Thyroid gland (tissue), 4 donors: ENCODE results near the gene DPP10. TPM values are rescaled to one million over a fixed set of nuclear protein-coding genes. Genes with fewer than 3 reads are reported as not detected.

ENCODE experiments used
- DNase-seq, 2 donors: peaks; one replicate each; pipeline ENCODE4 v3.0.0-alpha.2; 2019
- H3K27ac ChIP-seq, 3 donors: fragments of 200-600 bp; sonication (generic); 1 replicate in 2 of 3; 2 replicates in 1 of 3; pipeline ENCODE4 v1.5.1; 2016 to 2019; ENCODE audit warnings: mild to moderate bottlenecking in 1 of 3, moderate library complexity in 1 of 3
- H3K27me3 ChIP-seq: fragments of 200-600 bp; sonication (generic); one replicate; pipeline ENCODE4 v1.5.1; 2019
- H3K36me3 ChIP-seq, 2 donors: fragments of 200-600 bp; sonication (generic); one replicate each; pipeline ENCODE4 v1.5.1; 2016 to 2019
- H3K4me1 ChIP-seq, 2 donors: fragments of 200-600 bp; sonication (generic); one replicate each; pipeline ENCODE4 v1.5.1; 2017 to 2019
- H3K4me3 ChIP-seq, 3 donors: fragments of 200-600 bp; sonication (generic); replicated peaks in 1 of 3; 1 replicate in 2 of 3; 2 replicates in 1 of 3; pipeline ENCODE4 v1.5.1; 2016; ENCODE audit warnings: mild to moderate bottlenecking in 1 of 3
- H3K9me3 ChIP-seq: fragments of 200-600 bp; sonication (generic); one replicate; pipeline ENCODE4 v1.5.1; 2017
- CTCF ChIP-seq, 6 experiments: fragments of 200-600 bp in 3 of 6; fragments of 450-650 bp in 3 of 6; sonication (generic) in 3 of 6; IDR thresholded peaks; one replicate each; pipeline ENCODE4 v1.5.1; 2016 to 2019; ENCODE audit warnings: antibody characterized with exemption in 6 of 6, mild to moderate bottlenecking in 2 of 6, inconsistent platforms in 1 of 6, moderate library complexity in 1 of 6
- POLR2A ChIP-seq, 2 donors: fragments of 450-650 bp; IDR thresholded peaks; one replicate each; pipeline ENCODE4 v1.6.1; 2017; ENCODE audit warnings: antibody characterized with exemption in 2 of 2, mild to moderate bottlenecking in 2 of 2, moderate library complexity in 1 of 2
- WGBS, 2 donors: methylation state at CpG; one replicate each; pipeline ENCODE4 v1.1.5; 2017; 5-methylcytosine and 5-hydroxymethylcytosine counted together
- intact Hi-C: fragments of 100-400 bp; cut with DNase I; formaldehyde crosslinking; loops from one replicate; pipeline ENCODE4 v1.15.1; 2023
- total RNA-seq, 4 donors: library from RNA; depleted of rRNA; stranded (reverse); fragments of >200 nt; gene quantifications; one replicate each; pipeline ENCODE4 v1.2.3, GENCODE V29; 2016

DPP10 gene
- total RNA-seq, 4 donors from 2014 or later: 0.63 to 1.3 TPM; not detected in 2

DNA sequence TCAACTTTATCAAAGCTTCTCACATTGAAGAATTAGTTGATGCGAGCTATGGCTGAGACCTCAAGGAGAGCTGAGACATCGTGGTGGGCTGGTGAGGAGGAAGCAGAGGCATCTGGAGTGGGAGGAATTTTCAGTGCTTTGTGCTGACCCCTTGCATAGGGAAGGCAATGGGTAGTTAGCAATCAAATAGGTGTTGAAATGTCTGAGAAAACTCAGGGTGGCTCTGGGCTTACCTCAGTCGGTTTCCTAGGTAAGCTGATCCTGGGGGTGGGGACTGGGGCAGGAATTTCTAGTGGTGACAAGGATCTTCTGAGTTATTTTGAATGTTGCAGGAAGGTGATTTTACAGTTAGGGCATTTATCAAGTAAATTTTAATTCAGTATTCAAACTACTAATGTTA is 20.7 kb upstream of the DPP10 start:
- H3K4me1 ChIP-seq: no peaks in the 10 kb centered on the region
- no peak overlapping the region for H3K4me3 ChIP-seq
- TF ChIP-seq POLR2A (IDR thresholded peaks at IDR 0.05): no peak
- TF ChIP-seq CTCF (IDR thresholded peaks at IDR 0.05): no peak
- no peaks in the 10 kb centered on the region for H3K27me3 ChIP-seq
- intact Hi-C loops: no loop called here
- 49 to 61% methylated on average over 3 of the region's 3 CpGs for WGBS, 2 donors
- H3K9me3 ChIP-seq: no peaks in the 10 kb centered on the region
- H3K27ac ChIP-seq: no peak overlapping the region
- DNase-seq: no peak
- no peaks in the 10 kb centered on the region for H3K36me3 ChIP-seq

- Histone ChIP-seq H3K9me3 (no peaks in the 10 kb centered on the region), H3K4me1 (no peaks in the 10 kb centered on the region), H3K27ac (no peak overlapping the region), H3K4me3 (no peak overlapping the region), H3K36me3 (no peaks in the 10 kb centered on the region), H3K27me3 (no peaks in the 10 kb centered on the region)
- DNase-seq: no peak
- TF ChIP-seq CTCF (IDR thresholded peaks at IDR 0.05) (no peak), POLR2A (IDR thresholded peaks at IDR 0.05) (no peak)
- 80 to 82% methylated on average over 2 of the region's 2 CpGs for WGBS, 2 donors
- intact Hi-C loops: no loop called here
These were observed 17.7 kb upstream of the DPP10 start for GRCh38 chr2:114424699-114425098.

GRCh38 chr2:114426756-114427155 is 15.7 kb upstream of the DPP10 start:
- H3K4me3 ChIP-seq: no peak overlapping the region
- WGBS, 2 donors: 91 to 94% methylated on average over 3 of the region's 3 CpGs
- no peak overlapping the region for H3K27ac ChIP-seq
- no peak for TF ChIP-seq POLR2A (IDR thresholded peaks at IDR 0.05)
- no peak for TF ChIP-seq CTCF (IDR thresholded peaks at IDR 0.05)
- no peak for DNase-seq
- intact Hi-C loops: no loop called here
- H3K36me3 ChIP-seq: no peaks in the 10 kb centered on the region
- H3K4me1 ChIP-seq: no peaks in the 10 kb centered on the region
- no peaks in the 10 kb centered on the region for H3K9me3 ChIP-seq
- no peaks in the 10 kb centered on the region for H3K27me3 ChIP-seq

DNA sequence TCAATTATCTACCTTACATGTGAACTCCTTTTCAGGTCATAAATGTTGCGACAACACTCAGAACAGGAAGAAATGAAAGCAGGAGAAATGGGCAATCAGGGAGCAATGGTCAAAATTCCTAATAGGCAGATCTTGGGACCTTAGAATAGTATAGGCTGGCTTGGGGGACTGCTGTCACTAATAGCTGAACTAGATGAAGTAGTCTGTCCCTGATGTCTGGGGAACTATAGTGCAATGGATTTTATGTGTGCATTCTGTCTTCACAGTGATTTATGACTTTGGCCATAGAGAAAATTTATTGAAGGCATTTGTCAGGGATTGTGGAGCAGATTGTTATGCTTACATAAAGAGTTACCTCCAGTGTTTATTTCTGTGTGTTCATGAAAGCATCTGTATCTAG is 6.1 kb upstream of the DPP10 start:
- 83 to 88% methylated on average over 1 of the region's 1 CpG for WGBS, 2 donors
- Histone ChIP-seq H3K4me3 (no peak overlapping the region), H3K27me3 (no peaks in the 10 kb centered on the region), H3K27ac (no peak overlapping the region), H3K9me3 (no peaks in the 10 kb centered on the region), H3K36me3 (no peaks in the 10 kb centered on the region), H3K4me1 (no peaks in the 10 kb centered on the region)
- TF ChIP-seq CTCF (IDR thresholded peaks at IDR 0.05) (no peak), POLR2A (IDR thresholded peaks at IDR 0.05) (no peak)
- intact Hi-C loops: no loop called here
- DNase-seq: no peak

GRCh38 chr2:114446571-114446970 is 4.1 kb downstream of the DPP10 start:
- TF ChIP-seq POLR2A (IDR thresholded peaks at IDR 0.05): no peak
- TF ChIP-seq CTCF (IDR thresholded peaks at IDR 0.05): no peak
- intact Hi-C loops: no loop called here
- H3K4me1 ChIP-seq: no peaks in the 10 kb centered on the region
- H3K27me3 ChIP-seq: no peaks in the 10 kb centered on the region
- H3K27ac ChIP-seq: no peak overlapping the region
- no peaks in the 10 kb centered on the region for H3K36me3 ChIP-seq
- no peak for DNase-seq
- no peaks in the 10 kb centered on the region for H3K9me3 ChIP-seq
- 68 to 74% methylated on average over 4 of the region's 4 CpGs for WGBS, 2 donors
- no peak overlapping the region for H3K4me3 ChIP-seq
